Glutamatergic neuron (in vitro differentiated cells): ENCODE data around the gene PPP1CB. TPM values are rescaled to one million over a fixed set of nuclear protein-coding genes. Genes with fewer than 3 reads are reported as not detected.
A peak's percentile ranks its signal among the peaks of the same experiment; 100 is the strongest.

Experiments used
- DNase-seq: peaks from one replicate; pipeline ENCODE4 v3.0.0; 2022
- H3K27ac Mint-ChIP-seq: one replicate; pipeline ENCODE4 v1.8.0; 2020; ENCODE audit warnings: mild to moderate bottlenecking, mixed read lengths, inconsistent platforms; ENCODE audit not compliant: unreplicated experiment
- H3K27me3 Mint-ChIP-seq: one replicate; pipeline ENCODE4 v1.8.0; 2020; ENCODE audit warnings: mild to moderate bottlenecking, moderate library complexity, mixed read lengths, inconsistent platforms; ENCODE audit not compliant: unreplicated experiment
- H3K36me3 Mint-ChIP-seq: one replicate; pipeline ENCODE4 v1.8.0; 2020; ENCODE audit warnings: mild to moderate bottlenecking, mixed read lengths, inconsistent platforms; ENCODE audit not compliant: unreplicated experiment
- H3K4me1 Mint-ChIP-seq: one replicate; pipeline ENCODE4 v1.8.0; 2020; ENCODE audit warnings: mild to moderate bottlenecking, low read depth, mixed read lengths, inconsistent platforms; ENCODE audit not compliant: unreplicated experiment
- H3K4me3 Mint-ChIP-seq: one replicate; pipeline ENCODE4 v1.8.0; 2020; ENCODE audit warnings: mild to moderate bottlenecking, mixed read lengths, inconsistent platforms; ENCODE audit not compliant: unreplicated experiment
- H3K9me3 Mint-ChIP-seq: one replicate; pipeline ENCODE4 v1.8.0; 2020; ENCODE audit warnings: mild to moderate bottlenecking, moderate library complexity, mixed read lengths, inconsistent platforms; ENCODE audit not compliant: unreplicated experiment
- total RNA-seq: library from RNA; stranded (reverse); fragmentation: NEBNext Ultra II Directional; extraction: Animal tissue kit (Norgen Biotek cat#: 25700); gene quantifications from one replicate; pipeline ENCODE4 v1.2.1, GENCODE V29; 2021; ENCODE audit not compliant: unreplicated experiment
- TF ChIP-seq, protein P1 (sequence below): fragments of 200-600 bp; sonication (generic); IDR thresholded peaks from one replicate; pipeline ENCODE4 v1.5.0; 2021; ENCODE audit not compliant: partially characterized antibody, unreplicated experiment

Gene PPP1CB
- total RNA-seq, 1 donor from 2014 or later, result 144 TPM

DNA sequence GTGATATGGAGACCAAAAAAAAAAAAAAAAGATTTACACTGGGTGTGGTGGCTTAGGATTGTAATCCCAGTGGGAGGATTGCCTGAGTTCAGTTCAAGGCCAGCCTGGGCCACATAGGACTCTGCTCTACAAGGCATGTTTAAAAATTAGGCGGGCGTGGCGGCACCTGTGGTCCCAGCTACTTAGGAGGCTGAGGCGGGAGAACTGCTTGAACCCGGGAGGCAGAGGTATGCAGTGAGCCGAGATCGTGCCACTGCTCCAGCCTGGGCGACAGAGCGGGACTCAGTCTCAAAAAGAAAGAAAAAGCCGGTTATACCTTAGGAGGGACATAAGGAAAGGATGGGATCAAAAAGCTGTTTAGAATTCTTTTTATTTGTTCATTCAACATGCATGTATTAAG lies 58.3 kb downstream of the PPP1CB start:
- Mint-ChIP-seq H3K27ac (no peak overlapping the region), H3K9me3 (no peaks in the 10 kb centered on the region), H3K4me3 (peak overlapping the region; percentile 76), H3K27me3 (peaks cover 2% of the 10 kb centered on the region), H3K36me3 (no peaks in the 10 kb centered on the region), H3K4me1 (peaks cover 4% of the 10 kb centered on the region)
- TF ChIP-seq, protein P1, sequence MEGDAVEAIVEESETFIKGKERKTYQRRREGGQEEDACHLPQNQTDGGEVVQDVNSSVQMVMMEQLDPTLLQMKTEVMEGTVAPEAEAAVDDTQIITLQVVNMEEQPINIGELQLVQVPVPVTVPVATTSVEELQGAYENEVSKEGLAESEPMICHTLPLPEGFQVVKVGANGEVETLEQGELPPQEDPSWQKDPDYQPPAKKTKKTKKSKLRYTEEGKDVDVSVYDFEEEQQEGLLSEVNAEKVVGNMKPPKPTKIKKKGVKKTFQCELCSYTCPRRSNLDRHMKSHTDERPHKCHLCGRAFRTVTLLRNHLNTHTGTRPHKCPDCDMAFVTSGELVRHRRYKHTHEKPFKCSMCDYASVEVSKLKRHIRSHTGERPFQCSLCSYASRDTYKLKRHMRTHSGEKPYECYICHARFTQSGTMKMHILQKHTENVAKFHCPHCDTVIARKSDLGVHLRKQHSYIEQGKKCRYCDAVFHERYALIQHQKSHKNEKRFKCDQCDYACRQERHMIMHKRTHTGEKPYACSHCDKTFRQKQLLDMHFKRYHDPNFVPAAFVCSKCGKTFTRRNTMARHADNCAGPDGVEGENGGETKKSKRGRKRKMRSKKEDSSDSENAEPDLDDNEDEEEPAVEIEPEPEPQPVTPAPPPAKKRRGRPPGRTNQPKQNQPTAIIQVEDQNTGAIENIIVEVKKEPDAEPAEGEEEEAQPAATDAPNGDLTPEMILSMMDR, result no peak
- DNase-seq, result no peak

DNA sequence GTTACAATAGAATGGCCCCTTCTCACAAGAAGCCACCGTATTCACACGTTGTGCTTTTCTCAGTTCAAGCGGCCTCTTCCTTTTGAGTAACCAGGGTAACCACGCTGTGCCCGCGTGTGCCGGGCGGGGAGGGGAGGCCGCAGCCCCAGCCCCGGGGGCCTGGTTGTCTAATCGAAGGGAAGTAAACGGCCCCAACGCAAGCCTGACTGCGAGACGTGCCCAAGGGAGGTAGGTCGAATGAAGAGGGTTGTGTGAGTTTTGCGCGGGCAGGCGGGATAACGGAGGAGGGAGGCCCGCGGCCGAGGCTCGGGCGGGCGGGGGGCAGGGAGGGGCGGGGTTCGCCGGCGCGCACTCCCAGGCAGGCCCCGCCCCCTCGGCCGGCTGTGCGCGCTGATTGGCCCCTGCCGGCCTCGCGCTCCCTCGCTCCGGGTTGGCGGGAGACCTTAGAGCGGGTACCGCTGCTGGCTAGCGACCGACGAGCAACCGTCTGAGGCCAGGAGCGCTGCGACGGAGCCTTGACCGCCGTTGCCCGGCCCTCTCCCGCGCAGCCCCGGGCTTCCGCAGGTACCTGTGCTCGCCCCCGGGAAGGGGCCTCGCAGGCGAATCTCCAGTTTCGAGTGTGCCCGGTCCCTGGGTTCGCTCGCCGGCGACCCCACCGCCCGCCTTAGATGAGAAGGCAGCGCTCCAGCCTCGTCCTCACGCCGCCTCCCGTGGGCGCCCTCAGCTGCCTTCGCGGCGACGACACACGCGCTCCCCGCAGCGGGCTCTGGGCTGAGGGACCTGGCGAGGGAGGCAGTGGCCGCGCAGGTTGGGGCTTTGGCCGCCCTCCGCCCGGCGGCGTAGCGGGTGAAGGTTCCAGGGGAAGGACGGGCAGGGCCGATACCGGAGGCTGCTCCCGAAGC lies 59.0 kb downstream of the PPP1CB start, which contains the start of gene SPDYA:
TSS of gene SPDYA (plus strand) at position 451 of the 902 bp plus-strand sequence. CDS start 5,181 bp downstream, outside the sequence.
- Mint-ChIP-seq H3K4me1 (peaks cover 4% of the 10 kb centered on the region), H3K36me3 (no peaks in the 10 kb centered on the region), H3K27me3 (peaks cover 2% of the 10 kb centered on the region), H3K4me3 (peak within 1 kb of the TSS; percentile 79), H3K9me3 (no peaks in the 10 kb centered on the region), H3K27ac (no peak within 1 kb of the TSS)
- TF ChIP-seq, protein P1, result no peak
- peak; percentile 88 for DNase-seq

DNA sequence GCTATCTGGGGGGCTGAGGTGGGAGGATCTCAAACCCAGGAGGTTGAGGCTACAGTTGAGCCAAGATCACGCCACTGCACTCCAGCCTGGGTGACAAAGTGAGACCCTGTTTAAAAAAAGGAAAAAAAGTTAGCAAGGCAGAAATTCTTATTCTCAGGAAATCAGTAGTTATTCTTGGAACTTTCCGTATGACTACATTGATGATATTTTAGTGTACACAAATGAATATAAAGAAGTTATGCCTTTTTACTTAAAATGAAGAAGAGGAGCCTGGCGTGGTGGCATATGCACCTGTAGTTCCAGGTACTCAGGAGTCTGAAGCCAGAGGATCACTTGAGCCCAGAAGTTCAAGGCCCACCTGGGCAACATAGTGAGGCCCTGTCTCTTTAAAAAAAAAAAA lies 66.4 kb downstream of the PPP1CB start:
- DNase-seq, result no peak

DNA sequence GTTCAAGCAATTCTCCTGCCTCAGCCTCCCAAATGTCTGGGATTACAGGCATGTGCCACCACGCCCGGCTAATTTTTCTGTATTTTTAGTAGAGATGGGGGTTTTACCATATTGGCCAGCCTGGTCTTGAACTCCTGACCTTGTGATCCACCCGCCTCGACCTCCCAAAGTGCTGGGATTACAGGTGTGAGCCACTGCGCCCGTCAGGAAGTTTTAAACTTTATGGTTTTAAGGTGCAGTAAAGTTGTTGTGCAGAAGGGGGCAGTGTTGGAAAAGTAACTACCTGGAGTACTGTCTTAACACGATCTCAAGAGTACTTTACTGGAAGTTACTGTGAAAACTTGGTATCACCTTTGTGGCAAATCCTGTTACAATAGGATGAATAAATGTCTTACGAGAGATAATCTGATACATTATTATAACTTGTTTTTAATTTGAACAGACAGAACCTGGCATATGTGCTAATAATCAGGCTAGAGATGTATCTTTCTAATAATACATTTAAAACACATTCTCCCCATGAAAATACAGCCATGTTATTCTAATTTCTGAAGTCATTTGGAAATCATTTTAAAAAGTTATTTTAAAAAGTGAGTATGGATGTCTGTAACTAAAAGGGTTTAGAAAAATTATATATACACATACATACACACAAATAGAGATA lies 69.8 kb downstream of the PPP1CB start:
- H3K27ac Mint-ChIP-seq, result no peak overlapping the region
- H3K27me3 Mint-ChIP-seq, result no peaks in the 10 kb centered on the region
- H3K4me3 Mint-ChIP-seq, result no peak overlapping the region
- no peak for DNase-seq
- H3K36me3 Mint-ChIP-seq, result no peaks in the 10 kb centered on the region
- TF ChIP-seq, protein P1, result peak; percentile 84
- H3K9me3 Mint-ChIP-seq, result no peaks in the 10 kb centered on the region
- H3K4me1 Mint-ChIP-seq, result no peaks in the 10 kb centered on the region

More for the DNA sequence above, 66.4 kb downstream of the PPP1CB start:
- no peaks in the 10 kb centered on the region for H3K4me1 Mint-ChIP-seq
- no peaks in the 10 kb centered on the region for H3K27me3 Mint-ChIP-seq
- TF ChIP-seq, protein P1, result no peak
- H3K9me3 Mint-ChIP-seq, result no peaks in the 10 kb centered on the region
- H3K36me3 Mint-ChIP-seq, result no peaks in the 10 kb centered on the region
- H3K4me3 Mint-ChIP-seq, result no peak overlapping the region
- no peak overlapping the region for H3K27ac Mint-ChIP-seq
